Sigmoid colon (tissue), 7 donors: ENCODE results near the gene HSDL1. TPM values are rescaled to one million over a fixed set of nuclear protein-coding genes. Genes with fewer than 3 reads are reported as not detected.

Experiments
- DNase-seq: peaks from one replicate; pipeline ENCODE4 v3.0.0-alpha.2; 2019
- H3K27ac ChIP-seq, 4 donors: fragments of 200-600 bp; sonication (generic); one replicate each; pipeline ENCODE4 v1.5.1; 2016 to 2019; ENCODE audit warnings: mild to moderate bottlenecking in 1 of 4
- H3K27me3 ChIP-seq, 3 donors: fragments of 200-600 bp; sonication (generic); one replicate each; pipeline ENCODE4 v1.5.1; 2019; ENCODE audit warnings: mild to moderate bottlenecking in 1 of 3
- H3K36me3 ChIP-seq, 4 donors: fragments of 200-600 bp; sonication (generic); one replicate each; pipeline ENCODE4 v1.5.1; 2016 to 2019
- H3K4me1 ChIP-seq, 4 donors: fragments of 200-600 bp; sonication (generic); one replicate each; pipeline ENCODE4 v1.5.1; 2017 to 2019
- H3K4me3 ChIP-seq, 4 donors: fragments of 200-600 bp; sonication (generic); one replicate each; pipeline ENCODE4 v1.5.1; 2017 to 2019; ENCODE audit warnings: mild to moderate bottlenecking in 2 of 4, moderate library complexity in 1 of 4
- H3K9me3 ChIP-seq, 4 donors: fragments of 200-600 bp in 3 of 4; sonication (generic) in 3 of 4; one replicate each; pipeline versions ENCODE4 v1.5.1 to v1.6.1; 2013 to 2019
- CTCF ChIP-seq, 4 experiments: fragments of 450-650 bp in 3 of 4; fragments of 200-600 bp in 1 of 4; IDR thresholded peaks; one replicate each; pipeline ENCODE4 v1.5.1; 2016 to 2019; ENCODE audit warnings: antibody characterized with exemption in 4 of 4, mild to moderate bottlenecking in 3 of 4, moderate library complexity in 2 of 4
- EP300 ChIP-seq, 4 donors: sonication (generic); formaldehyde crosslinking; IDR thresholded peaks; one replicate each; pipeline ENCODE4 v1.6.1; 2017; ENCODE audit warnings: antibody characterized with exemption in 4 of 4
- POLR2A ChIP-seq, 2 donors: fragments of 450-650 bp; IDR thresholded peaks; one replicate each; pipeline ENCODE4 v1.6.1; 2016; ENCODE audit warnings: antibody characterized with exemption in 2 of 2, mild to moderate bottlenecking in 2 of 2, moderate library complexity in 2 of 2
- POLR2AphosphoS5 ChIP-seq, 4 donors: sonication (generic); formaldehyde crosslinking; IDR thresholded peaks; one replicate each; pipeline ENCODE4 v1.6.1; 2017; ENCODE audit warnings: antibody characterized with exemption in 4 of 4
- WGBS, 2 donors: extraction: QIAGEN DNeasy Blood & Tissue Kit; methylation state at CpG; one replicate each; pipeline ENCODE4 v1.1.7; 2013; 5-methylcytosine and 5-hydroxymethylcytosine counted together
- intact Hi-C: fragments of 100-400 bp; cut with DNase I; formaldehyde crosslinking; loops from one replicate; pipeline ENCODE4 v1.15.1; 2023
- polyA plus RNA-seq, 3 donors: library from polyadenylated mRNA; stranded (reverse); fragments of 200-250 nt; gene quantifications; one replicate each; pipeline ENCODE4 v1.2.3, GENCODE V29; 2013
- total RNA-seq, 4 donors: library from RNA; depleted of rRNA; stranded (reverse); fragments of >200 nt; gene quantifications; one replicate each; pipeline ENCODE4 v1.1.0, GENCODE V29; 2016
- donor health status: healthy with polysubstance abuse.
- donor health status: Bipolar disorder and iron deficiency.
- donor health status: healthy.

HSDL1 gene
- total and polyA plus RNA-seq, 7 donors, result 5.3 to 27.8 (median 11.4) TPM

GRCh38 chr16:84183572-84183875 is 38.5 kb upstream of the HSDL1 start:
- H3K9me3 ChIP-seq, result no peaks in the 10 kb centered on the region
- no peak for DNase-seq
- H3K27ac ChIP-seq, result no peak overlapping the region
- no peak overlapping the region for H3K4me3 ChIP-seq
- no peak for TF ChIP-seq CTCF (IDR thresholded peaks at IDR 0.05)
- no peaks in the 10 kb centered on the region for H3K27me3 ChIP-seq
- 94 to 95% methylated on average over 5 of the region's 5 CpGs for WGBS, 2 donors
- H3K36me3 ChIP-seq, result peaks cover 4 to 61% (median 42%) of the 10 kb centered on the region in 4 donors
- H3K4me1 ChIP-seq, result peaks cover 0 to 23% (median 13%) of the 10 kb centered on the region in 4 donors
- intact Hi-C loops, result loop anchor here (10.0 kb wide), 3 partner anchors 301 to 431 kb away; partner anchors contain the start of gene COTL1

GRCh38 chr16:84182680-84183571 is 37.9 kb upstream of the HSDL1 start:
- intact Hi-C loops, result loop anchor here (10.0 kb wide), 3 partner anchors 302 to 432 kb away; partner anchors contain the start of gene COTL1
- 95 to 97% methylated on average over 26 of the region's 26 CpGs for WGBS, 2 donors
- no peak for DNase-seq
- Histone ChIP-seq H3K4me1 (peaks cover 0 to 25% (median 18%) of the 10 kb centered on the region in 4 donors), H3K36me3 (peaks cover 5 to 63% (median 42%) of the 10 kb centered on the region in 4 donors), H3K9me3 (no peaks in the 10 kb centered on the region), H3K4me3 (no peak overlapping the region), H3K27ac (no peak overlapping the region), H3K27me3 (no peaks in the 10 kb centered on the region)
- TF ChIP-seq POLR2AphosphoS5 (IDR thresholded peaks at IDR 0.05), result no peak
- TF ChIP-seq CTCF (IDR thresholded peaks at IDR 0.05), result no peak
- no peak for TF ChIP-seq POLR2A (IDR thresholded peaks at IDR 0.05)
- no peak for TF ChIP-seq EP300 (IDR thresholded peaks at IDR 0.05)

DNA sequence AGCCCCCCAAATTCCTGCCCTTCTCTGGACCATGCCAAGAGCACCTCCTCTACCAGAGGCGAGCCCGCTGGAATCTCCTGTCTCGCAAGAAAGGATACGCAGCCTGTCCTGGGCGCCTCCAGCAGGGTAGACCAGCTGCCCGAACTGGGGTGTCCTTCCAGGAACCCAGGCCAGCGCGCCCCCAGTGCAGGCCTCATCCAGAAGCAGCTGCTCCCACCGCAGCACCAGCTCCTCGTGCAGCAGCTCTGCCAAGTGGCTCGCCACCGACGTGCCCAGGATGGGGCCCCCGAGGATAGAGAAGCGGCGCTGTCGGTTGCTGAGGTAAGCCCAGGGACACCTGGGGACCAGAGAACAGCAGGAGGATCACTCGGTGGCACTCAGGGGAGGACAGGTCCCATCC is 37.1 kb upstream of the HSDL1 start:
- Histone ChIP-seq H3K9me3 (no peaks in the 10 kb centered on the region), H3K4me1 (peaks cover 0 to 31% (median 27%) of the 10 kb centered on the region in 4 donors), H3K4me3 (no peak overlapping the region), H3K27me3 (no peaks in the 10 kb centered on the region), H3K36me3 (peaks cover 5 to 63% (median 42%) of the 10 kb centered on the region in 4 donors), H3K27ac (no peak overlapping the region)
- DNase-seq, result no peak
- no peak for TF ChIP-seq CTCF (IDR thresholded peaks at IDR 0.05)
- no peak for TF ChIP-seq EP300 (IDR thresholded peaks at IDR 0.05)
- TF ChIP-seq POLR2A (IDR thresholded peaks at IDR 0.05), result no peak
- intact Hi-C loops, result loop anchor here (10.0 kb wide), 3 partner anchors 303 to 433 kb away; partner anchors contain the start of gene COTL1
- 96 to 97% methylated on average over 18 of the region's 18 CpGs for WGBS, 2 donors

DNA sequence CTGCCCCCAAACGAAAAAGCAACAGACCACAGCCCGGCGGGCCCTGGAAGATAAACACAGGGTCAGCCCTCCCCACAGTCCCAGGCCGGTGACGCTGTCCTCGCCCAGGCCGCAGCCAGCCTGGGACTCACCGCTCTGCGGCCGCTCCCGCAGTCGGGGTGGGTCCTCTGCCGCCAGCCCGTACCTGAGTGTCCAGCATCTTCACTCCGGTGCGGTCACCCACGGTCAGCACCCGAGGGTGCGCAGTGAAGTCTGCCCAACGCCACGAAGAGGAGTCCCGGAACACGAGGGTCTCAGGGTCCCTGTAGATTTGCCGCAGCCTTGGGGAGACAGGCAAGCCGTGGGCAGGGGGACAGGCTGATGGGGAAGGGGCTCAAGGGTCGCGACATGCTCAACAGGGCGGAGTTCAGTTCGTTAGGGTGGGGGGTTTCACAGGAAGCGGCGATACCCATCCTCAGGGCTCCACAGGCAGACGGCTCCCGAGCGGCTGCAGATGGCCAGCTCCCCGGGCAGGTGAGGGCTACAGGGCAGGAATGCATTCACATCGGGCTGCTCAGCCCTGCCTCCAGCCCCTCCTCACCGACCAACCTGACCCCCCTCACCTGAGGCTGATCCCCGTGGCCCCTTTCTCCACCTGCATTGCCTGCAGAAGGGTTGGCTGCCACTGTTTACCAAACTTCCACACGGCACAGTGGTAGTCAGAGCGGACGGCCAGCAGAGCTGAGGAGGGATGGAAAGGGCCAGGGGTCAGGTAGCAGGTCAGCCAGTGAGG is 36.4 kb upstream of the HSDL1 start:
- intact Hi-C loops, result loop anchor here (10.0 kb wide), 3 partner anchors 303 to 433 kb away; partner anchors contain the start of gene COTL1
- Histone ChIP-seq H3K4me1 (peaks cover 0 to 36% (median 34%) of the 10 kb centered on the region in 4 donors), H3K27me3 (no peaks in the 10 kb centered on the region), H3K27ac (no peak overlapping the region), H3K4me3 (no peak overlapping the region), H3K9me3 (no peaks in the 10 kb centered on the region), H3K36me3 (peaks cover 5 to 63% (median 42%) of the 10 kb centered on the region in 4 donors)
- TF ChIP-seq POLR2AphosphoS5 (IDR thresholded peaks at IDR 0.05), result no peak
- TF ChIP-seq EP300 (IDR thresholded peaks at IDR 0.05), result no peak
- TF ChIP-seq CTCF (IDR thresholded peaks at IDR 0.05), result no peak
- TF ChIP-seq POLR2A (IDR thresholded peaks at IDR 0.05), result no peak
- no peak for DNase-seq
- 94 to 95% methylated on average over 41 of the region's 41 CpGs for WGBS, 2 donors
